ENCODE data around the gene TXNDC16. TPM values are rescaled to one million over a fixed set of nuclear protein-coding genes. Genes with fewer than 3 reads are reported as not detected.
"Not testable (repeated sequence)": the region's sequence is repeated elsewhere in the genome, so short reads cannot be mapped to it uniquely, and the experiment has no call there.

Gene TXNDC16, protein sequence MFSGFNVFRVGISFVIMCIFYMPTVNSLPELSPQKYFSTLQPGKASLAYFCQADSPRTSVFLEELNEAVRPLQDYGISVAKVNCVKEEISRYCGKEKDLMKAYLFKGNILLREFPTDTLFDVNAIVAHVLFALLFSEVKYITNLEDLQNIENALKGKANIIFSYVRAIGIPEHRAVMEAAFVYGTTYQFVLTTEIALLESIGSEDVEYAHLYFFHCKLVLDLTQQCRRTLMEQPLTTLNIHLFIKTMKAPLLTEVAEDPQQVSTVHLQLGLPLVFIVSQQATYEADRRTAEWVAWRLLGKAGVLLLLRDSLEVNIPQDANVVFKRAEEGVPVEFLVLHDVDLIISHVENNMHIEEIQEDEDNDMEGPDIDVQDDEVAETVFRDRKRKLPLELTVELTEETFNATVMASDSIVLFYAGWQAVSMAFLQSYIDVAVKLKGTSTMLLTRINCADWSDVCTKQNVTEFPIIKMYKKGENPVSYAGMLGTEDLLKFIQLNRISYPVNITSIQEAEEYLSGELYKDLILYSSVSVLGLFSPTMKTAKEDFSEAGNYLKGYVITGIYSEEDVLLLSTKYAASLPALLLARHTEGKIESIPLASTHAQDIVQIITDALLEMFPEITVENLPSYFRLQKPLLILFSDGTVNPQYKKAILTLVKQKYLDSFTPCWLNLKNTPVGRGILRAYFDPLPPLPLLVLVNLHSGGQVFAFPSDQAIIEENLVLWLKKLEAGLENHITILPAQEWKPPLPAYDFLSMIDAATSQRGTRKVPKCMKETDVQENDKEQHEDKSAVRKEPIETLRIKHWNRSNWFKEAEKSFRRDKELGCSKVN
- total RNA-seq (2014; rRNA removed; shearing (Covaris generic)) = 4.2 and 4.3 TPM in 2 replicates

DNA sequence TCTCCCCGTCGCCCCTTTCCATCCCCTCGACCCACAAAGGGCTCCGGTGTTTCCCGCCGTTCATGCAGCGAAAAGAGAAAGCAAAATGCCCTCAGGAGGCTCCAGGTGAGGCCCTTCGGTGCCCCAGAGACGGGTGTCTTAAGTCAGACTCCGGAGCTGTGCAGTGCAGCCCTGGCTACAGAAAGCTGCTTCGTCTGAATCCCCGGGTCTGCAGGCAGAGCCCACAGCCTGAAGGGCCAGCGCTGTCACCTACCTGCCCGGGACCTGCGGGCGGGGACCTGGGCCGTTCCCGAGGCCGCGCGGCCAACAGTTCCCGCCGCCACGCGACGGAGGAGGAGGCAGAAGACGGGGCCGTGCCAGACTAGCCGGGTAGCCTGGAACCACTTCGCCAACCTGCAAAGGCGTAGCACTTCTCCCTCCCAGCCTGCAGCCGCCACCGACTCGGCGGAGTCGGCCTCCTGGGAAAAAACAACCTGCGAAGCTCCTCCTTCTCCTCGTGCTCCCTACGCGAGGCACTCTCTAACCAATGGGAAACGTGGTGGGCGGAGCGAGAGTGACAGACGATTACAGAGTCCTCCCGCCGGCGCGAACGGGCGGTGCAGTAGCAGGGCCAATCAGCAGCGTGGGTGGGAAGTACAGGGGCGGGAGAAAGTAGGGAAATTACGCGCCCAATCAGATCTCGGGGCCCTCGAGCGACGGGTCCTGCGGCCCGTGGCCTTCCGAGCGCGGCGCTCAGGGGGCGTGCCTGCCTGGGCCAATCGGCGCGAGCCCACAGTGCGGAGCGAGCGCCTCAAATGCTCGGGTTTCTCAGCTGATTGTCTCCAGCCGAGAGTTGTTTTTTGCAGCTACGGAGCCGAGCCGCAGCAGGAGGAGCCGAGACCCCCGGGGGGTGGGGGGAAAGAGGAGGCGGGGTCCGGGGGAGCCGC lies at the start of gene TXNDC16, which contains the start of gene GPR137C:
Gene TXNDC16 (minus strand): TSS at position 443 of the 926 bp plus-strand sequence. CDS start 8,948 bp downstream, outside the sequence.
Gene GPR137C (plus strand): TSS at position 774 of the 926 bp plus-strand sequence. CDS start 312 bp downstream, outside the sequence.
- DNase-seq (ENCODE audit: low read depth) = peak; percentile 100

DNA sequence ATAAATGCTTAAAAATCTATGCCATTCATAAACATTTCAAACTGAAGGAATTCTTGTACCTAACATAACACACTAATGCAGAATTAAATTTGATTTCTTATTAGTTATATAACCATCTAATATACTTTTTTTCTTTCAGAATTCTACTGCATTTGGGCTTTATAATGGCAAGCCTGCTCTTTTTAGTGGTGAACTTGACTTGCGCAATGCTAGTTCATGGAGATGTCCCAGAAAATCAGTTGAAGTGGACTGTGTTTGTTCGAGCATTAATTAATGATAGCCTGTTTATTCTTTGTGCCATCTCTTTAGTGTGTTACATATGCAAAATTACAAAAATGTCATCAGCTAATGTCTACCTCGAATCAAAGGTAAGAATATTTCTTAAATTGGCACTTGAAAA lies 47.7 kb upstream of the TXNDC16 start:
- DNase-seq (ENCODE audit: low read depth) = no peak

DNA sequence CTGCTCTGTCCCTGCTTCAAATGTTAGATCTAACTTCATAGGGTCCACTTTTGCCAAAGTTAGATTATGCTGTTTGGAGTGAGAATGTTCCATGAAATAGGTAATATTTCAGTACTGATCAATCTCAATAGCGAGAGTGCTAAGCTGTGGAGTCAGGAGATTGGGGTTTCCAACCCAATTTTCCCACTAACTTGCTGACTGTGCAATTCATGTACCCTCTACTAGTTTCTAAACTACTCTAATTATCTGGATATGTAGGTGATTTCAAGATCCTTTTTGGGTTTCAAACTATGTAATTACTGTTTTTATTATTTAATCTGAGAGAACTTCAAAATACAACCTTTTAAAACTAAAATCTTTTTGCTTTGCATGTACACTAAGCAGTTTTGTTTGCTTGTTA lies 46.3 kb upstream of the TXNDC16 start:
- no peak for DNase-seq (ENCODE audit: low read depth)

DNA sequence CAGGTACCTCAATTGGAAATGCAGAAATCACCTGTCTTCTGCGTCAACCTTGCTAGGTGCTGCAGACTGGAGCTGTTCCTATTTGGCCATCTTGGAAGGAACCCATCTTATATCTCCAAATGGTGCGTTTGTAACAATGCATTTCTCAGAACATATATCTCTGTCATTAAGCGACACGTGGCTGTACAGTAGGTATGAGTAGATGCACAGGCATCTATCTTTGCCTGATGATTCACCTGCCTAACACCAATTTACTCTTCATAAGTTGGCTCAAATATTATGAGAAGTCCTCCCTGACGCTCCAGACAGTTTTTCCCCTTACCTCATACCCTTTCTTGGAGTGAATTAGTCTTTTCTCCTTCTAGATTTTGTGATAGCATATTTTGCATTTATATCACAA lies 44.6 kb upstream of the TXNDC16 start:
- peak; percentile 9 for DNase-seq (ENCODE audit: low read depth)

DNA sequence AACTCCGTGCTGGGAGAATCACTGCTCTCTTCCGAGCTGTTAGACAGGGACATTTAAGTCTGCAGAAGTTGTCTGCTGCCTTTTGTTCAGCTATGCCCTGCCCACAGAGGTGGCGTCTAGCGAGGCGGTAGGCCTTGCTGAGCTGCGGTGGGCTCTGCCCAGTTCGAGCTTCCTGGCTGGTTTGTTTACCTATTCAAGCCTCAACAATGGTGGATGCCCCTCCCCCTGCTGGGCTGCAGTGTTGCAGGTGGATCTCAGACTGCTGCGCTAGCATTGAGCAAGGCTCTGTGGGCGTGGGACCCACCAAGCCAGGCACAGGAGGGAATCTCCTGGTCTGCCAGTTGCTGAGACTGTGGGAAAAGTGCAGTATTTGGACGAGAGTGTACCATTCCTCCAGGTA lies 44.0 kb upstream of the TXNDC16 start:
- DNase-seq (ENCODE audit: low read depth) = no peak

DNA sequence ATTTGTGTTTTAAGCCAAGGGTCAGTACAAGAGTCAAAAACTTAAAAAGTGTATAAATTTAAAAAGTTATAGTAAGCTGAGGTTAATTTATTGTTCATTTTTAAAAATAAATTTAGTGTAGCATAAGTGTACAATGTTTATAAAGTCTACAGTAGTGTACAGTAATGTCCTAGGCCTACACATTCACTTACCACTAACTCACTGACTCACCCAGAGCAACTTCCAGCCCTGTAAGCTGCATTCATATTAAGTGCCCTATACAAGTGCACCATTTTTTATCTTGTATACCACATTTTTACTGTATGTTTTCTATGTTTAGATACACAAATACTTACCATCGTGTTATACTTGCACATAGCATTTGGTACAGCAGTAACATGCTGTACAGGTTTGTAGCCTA lies 38.0 kb upstream of the TXNDC16 start:
- DNase-seq (ENCODE audit: low read depth) = no peak

DNA sequence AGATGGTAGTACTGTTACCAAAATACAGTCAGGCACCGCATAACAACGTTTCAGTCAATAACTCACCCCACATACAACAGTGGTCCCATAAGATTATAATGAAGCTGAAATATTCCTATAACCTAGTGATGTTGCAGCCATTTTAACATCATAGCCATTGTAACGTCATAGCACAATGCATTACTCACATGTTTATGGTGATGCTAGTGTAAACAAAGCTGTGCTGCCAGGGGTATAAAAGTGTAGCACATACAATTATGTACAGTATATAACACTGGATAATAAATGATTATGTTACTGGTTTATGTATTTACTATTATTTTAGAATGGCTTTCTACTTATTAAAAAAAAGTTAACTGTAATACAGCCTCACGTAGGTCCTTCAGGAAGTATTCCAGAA lies 37.3 kb upstream of the TXNDC16 start:
- DNase-seq (ENCODE audit: low read depth) = no peak

DNA sequence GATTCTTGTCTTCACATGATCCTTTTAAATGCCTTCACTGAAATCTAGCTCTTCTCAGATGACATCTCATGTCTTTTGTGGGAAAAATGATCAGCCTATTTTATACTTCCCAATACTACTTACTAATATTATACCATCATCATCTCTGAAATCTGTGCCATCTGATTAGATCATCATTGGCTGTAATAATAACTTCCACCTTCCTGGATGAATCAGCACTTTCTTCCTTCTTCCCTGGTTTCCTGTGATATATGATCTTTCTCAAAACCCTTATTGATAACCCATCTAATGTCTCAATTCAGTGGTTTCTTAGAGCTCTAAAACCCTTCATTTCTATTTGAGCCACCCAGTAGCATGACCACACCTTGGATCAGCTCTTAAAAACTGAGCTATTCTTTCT lies 31.2 kb upstream of the TXNDC16 start:
- DNase-seq (ENCODE audit: low read depth) = no peak

DNA sequence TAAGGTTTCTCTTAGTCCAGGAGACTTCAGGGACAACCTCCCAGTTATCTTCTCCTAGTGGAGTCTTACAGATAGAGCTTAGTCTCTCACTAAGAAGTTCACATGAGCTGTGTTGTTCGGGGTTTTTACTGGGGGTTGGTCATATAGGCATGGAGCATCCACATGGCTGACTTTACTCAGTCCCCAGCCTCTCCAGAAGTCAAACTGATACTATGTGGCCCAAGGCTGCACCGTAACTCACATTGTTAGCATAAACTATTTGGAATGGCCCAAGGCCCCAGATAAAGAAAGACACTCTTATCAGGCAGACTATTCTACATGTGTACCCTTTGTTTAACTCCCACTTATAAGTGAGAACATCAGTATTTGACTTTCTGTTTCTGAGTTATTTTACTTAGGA lies 23.6 kb upstream of the TXNDC16 start:
- no peak for DNase-seq (ENCODE audit: low read depth)

DNA sequence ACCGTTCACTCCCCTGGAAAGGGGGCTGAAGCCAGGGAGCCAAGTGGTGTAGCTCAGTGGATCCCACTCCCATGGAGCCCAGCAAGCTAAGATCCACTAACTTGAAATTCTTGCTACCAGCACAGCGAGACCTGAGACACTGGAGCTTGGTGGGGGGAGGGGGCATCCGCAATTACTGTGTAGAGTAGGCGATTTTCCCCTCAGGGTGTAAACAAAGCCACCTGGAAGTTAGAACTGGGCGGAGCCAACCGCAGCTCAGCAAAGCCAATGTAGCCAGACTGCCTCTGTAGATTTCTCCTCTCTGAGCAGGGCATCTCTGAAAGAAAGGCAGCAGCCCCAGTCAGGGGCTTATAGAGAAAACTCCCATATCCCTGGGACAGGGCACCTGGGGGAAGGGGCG lies 16.1 kb upstream of the TXNDC16 start:
- DNase-seq (ENCODE audit: low read depth) = not testable (repeated sequence)

DNA sequence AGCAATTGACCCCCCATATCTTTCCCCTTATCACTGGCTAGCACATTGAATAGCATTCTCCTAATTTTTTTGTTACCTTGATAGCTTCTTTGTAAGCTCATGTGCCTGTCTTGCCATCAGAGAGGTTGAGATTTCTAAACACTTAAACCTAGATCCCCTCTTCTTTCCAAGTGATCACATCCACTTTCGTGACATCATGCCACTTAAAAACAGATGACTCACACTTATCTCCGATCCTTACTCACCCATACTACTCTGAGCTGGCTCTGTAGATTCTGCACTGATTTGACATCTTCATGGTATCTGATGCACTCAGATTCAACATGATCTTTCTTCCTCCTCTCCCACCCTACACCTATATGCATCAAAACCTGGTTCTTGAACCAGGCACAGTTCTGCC lies 10.8 kb upstream of the TXNDC16 start:
- DNase-seq (ENCODE audit: low read depth) = peak; percentile 77

DNA sequence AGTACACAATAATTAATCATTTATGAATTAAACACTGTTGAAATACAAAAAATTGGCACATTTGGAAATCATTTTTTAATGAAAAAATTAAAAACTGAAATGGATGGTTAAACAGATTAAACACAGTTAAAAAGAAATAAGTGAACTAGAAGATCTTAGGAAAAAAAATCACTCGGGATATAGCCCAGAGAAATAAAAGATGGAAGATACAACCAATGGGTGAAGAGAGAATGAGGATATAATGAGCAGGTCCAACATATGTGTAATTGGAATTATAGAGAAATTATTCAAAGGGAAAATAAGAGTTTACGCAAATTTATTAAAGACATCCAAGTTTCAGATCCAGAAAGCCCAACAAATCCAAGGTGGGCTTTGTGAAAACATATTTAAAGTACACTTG lies 6.4 kb upstream of the TXNDC16 start:
- DNase-seq (ENCODE audit: low read depth) = no peak

DNA sequence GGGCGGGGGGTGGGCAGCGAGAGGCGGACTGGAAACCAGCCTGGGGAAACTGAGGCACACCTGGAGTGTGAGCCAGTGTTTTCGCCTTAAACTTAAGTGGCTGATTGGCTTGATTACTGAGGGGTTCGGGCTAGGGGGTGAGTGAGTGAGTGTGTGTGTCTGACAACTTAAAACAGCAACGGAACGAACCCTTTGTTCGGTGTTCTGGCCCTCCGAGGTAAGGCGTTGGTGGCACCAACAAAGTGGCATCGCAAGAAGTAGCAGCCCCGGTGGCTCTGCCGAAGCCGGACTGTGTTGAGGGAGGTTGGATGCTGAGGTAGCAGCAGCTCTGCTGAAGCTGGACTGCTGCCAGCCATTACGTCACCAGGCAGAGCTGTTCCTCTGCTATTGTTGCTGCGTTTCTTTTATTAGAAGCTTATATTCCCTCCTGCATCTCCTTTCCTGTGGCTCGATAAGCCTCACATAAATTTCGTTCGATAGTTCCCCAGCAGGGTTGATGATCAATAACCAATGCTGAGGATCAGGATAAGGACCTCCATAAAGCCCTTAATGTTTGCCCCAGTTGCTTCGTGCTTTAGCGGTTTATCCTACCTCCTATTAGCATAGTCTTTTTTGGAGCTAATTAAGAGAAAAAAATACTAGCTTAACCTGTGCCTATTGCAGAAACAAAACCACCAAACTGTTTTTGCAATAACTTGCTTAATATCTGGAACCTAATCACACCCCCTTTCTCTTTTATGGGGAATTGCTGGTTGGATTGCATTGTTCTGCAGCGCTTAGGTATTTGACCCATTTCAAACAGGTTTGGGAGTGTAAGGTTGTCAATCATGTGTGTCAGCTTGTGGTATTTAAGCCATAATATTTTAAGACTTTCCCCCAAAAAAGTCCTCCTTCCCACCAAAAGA lies 1.6 kb upstream of the TXNDC16 start:
- peak; percentile 95 for DNase-seq (ENCODE audit: low read depth)

DNA sequence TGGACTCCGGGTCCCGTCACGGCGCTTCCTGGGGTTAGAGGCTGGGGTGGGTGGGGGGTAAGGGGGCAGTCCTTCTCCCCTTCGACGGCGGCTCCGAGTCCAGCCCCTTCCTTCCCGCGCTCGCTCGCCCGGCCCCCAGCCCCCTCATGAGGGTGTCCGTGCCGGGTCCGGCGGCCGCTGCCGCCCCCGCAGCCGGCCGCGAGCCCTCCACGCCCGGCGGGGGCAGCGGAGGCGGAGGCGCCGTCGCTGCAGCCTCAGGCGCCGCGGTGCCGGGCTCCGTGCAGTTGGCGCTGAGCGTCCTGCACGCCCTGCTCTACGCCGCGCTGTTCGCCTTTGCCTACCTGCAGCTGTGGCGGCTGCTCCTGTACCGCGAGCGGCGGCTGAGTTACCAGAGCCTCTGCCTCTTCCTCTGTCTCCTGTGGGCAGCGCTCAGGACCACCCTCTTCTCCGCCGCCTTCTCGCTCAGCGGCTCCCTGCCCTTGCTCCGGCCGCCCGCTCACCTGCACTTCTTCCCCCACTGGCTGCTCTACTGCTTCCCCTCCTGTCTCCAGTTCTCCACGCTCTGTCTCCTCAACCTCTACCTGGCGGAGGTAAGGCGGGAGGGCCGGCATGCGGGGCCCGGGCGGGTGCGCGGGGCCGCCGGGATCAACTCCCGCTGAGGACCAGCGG lies 831 bp upstream of the TXNDC16 start:
- peak; percentile 63 for DNase-seq (ENCODE audit: low read depth)

DNA sequence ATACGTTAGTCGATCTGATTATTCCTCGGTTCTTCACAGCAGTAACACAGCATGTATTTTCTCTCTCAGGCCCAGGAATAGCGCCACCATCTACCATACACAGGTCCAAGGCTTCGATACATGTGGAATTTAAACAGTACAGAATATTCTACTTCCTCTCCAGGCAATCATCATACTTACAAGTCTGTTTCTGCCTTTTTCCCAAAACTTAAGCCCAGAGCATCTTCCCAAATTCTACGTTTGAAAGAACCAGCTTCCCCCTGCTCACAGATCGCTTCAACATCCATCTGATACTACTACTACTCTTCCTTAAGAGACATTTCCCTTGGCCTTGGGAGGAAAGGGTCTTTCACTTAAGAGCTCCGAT lies 626 bp downstream of the TXNDC16 start:
- DNase-seq (ENCODE audit: low read depth) = peak; percentile 46

DNA sequence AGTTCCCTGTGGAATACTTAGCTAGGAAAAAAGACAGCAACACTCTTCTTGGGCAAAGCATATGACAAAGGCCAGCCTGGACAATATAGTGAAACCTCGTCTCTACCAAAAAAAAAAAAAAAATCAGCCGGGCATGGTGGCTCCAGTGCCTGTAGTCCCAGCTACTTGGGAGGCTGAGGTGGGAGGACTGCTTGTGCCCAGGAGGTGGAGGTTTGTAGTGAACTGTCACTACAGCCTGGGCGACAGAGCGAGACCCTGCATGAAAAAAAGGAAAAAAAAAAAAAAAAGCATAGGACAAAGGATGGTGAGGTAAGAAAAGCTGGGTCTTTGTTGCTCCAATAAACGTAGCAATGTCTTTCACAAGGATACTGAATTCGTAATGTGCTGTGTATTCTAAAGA lies 1.1 kb downstream of the TXNDC16 start:
- DNase-seq (ENCODE audit: low read depth) = no peak

DNA sequence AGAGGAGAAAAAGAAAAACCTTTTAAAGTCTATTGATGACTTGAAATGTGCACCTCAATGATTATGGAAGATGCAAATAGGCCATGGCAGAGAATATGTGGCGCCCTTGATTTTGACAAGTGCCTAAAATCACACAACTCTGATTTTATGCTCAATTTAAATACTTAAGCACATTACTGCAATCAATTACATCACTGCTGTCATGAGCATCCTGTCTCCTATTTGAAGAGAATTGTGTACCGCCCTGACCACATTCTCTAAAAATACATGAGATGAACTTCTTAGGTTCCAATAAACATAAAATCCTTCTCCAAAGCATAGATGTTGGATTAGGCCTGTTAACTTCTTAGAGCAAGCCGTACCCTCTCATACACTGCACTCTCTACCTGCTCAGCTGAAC lies 1.6 kb downstream of the TXNDC16 start:
- no peak for DNase-seq (ENCODE audit: low read depth)

DNA sequence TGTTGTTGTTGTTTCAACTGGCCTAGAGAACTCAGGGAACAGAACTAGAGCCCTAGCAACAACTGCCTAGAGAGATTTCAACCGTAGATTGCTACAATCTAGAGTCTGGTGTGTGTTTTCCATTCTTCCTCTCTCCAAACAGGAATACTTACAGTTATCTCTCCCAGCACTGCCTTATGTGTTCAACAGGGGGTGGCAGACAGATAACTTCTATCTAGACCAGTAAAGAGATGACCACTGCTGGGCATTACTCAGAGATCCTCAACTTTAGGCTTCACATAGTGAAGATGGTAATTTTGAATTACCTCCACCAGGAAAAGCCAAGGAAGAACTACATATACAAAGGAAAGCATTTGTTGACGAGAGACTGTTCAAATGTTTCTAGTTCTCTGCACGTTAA lies 4.8 kb downstream of the TXNDC16 start:
- DNase-seq (ENCODE audit: low read depth) = no peak

DNA sequence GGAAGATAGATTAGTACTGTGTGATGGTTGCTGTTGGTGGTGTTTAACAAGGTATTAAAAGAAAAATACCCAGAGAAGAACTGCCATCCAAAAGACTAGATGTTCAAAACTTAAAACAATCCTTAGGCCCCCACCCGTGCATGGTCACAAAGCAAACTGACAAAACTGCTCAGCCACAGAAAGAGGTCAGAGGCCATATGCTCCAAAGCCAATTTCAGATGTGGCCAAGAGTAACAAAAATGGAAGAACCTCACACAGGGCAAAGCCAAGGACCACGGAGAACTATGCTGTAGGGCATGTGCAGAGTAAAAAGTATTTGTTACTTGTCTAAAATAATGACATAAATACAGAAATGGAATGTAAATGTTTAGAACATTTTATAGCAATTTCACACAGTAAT lies 5.3 kb downstream of the TXNDC16 start:
- no peak for DNase-seq (ENCODE audit: low read depth)

DNA sequence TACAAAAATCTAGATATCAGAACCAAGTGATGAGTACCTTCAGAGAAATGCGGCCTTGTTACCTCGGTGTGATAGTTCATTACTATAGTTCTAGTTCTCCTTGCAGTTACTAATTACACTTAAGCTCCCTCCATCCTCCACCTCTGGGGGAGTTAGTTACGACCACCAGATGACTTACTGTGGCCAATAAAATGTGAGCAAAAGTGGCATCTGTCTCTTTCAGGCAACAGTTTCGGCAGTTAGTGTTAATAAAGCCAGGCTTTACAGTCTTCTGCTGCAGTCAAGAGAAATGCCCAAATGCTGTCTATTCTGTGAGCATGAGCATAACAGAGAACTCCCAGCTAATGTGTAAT lies 6.0 kb downstream of the TXNDC16 start:
- DNase-seq (ENCODE audit: low read depth) = no peak
